BLaER1 treated with 17β-estradiol and CSF1 and Interleukin-3, amounts not matched to agents 10 nM and 100 nM (cell line): ENCODE measurements around the gene PRDM16.

ENCODE experiments used
- H3K27ac ChIP-seq, 11 experiments: shearing (Covaris generic); formaldehyde crosslinking; 2 replicates each; pipeline ENCODE4 v1.8.1; 2022
- H3K27me3 ChIP-seq, 11 experiments: shearing (Covaris generic); formaldehyde crosslinking; 2 replicates each; pipeline ENCODE4 v1.8.1; 2022
- H3K36me3 ChIP-seq, 11 experiments: shearing (Covaris generic); formaldehyde crosslinking; 2 replicates each; pipeline ENCODE4 v1.8.1; 2022
- H3K4me1 ChIP-seq, 10 experiments: shearing (Covaris generic); formaldehyde crosslinking; 2 replicates each; pipeline ENCODE4 v1.8.1; 2022
- H3K4me2 ChIP-seq, 11 experiments: shearing (Covaris generic); formaldehyde crosslinking; 2 replicates each; pipeline ENCODE4 v1.8.1; 2022
- H3K4me3 ChIP-seq, 10 experiments: shearing (Covaris generic); formaldehyde crosslinking; 2 replicates each; pipeline ENCODE4 v1.8.1; 2022
- H3K9ac ChIP-seq, 11 experiments: shearing (Covaris generic); formaldehyde crosslinking; 2 replicates each; pipeline ENCODE4 v1.8.1; 2022
- H3K9me3 ChIP-seq, 11 experiments: shearing (Covaris generic); formaldehyde crosslinking; replicated peaks in 1 of 11; 2 replicates each; pipeline ENCODE4 v1.8.1; 2022
- H4K20me1 ChIP-seq, 11 experiments: shearing (Covaris generic); formaldehyde crosslinking; 2 replicates each; pipeline ENCODE4 v1.8.1; 2022
- Cebpa-rat ChIP-seq, 11 experiments: shearing (Covaris generic); IDR thresholded peaks; 2 replicates each; pipeline ENCODE4 v1.8.1; 2022

The PRDM16 gene

GRCh38 chr1:3369446-3370076 lies 300.6 kb downstream of the PRDM16 start:
- TF ChIP-seq Cebpa-rat (IDR thresholded peaks at IDR 0.05) = no peak
- Histone ChIP-seq H3K4me1 (peaks cover 17 to 50% (median 40%) of the 10 kb centered on the region in 10 experiments; a peak in 19 of 20 replicates), H3K27me3 (peaks cover 92 to 100% (median 100%) of the 10 kb centered on the region in 11 experiments)

GRCh38 chr1:3370856-3371703 lies 302.1 kb downstream of the PRDM16 start:
- no peak overlapping the region for H3K4me3 ChIP-seq
- peaks cover 92 to 100% (median 100%) of the 10 kb centered on the region in 11 experiments for H3K27me3 ChIP-seq
- H3K36me3 ChIP-seq = no peaks in the 10 kb centered on the region
- H3K9me3 ChIP-seq = peaks cover 0 to 5% (median 0%) of the 10 kb centered on the region in 11 experiments; a peak in 1 of 22 replicates
- no peak overlapping the region for H3K4me2 ChIP-seq
- no peak overlapping the region for H3K9ac ChIP-seq
- TF ChIP-seq Cebpa-rat (IDR thresholded peaks at IDR 0.05) = no peak
- H3K4me1 ChIP-seq = peaks cover 17 to 46% (median 33%) of the 10 kb centered on the region in 10 experiments; a peak in 19 of 20 replicates
- peaks cover 0 to 80% (median 54%) of the 10 kb centered on the region in 11 experiments; a peak in 16 of 22 replicates for H4K20me1 ChIP-seq
- no peak overlapping the region for H3K27ac ChIP-seq

More at GRCh38 chr1:3369446-3370076, 300.6 kb downstream of the PRDM16 start:
- Histone ChIP-seq H3K4me2 (no peak overlapping the region), H3K9ac (no peak overlapping the region), H3K4me3 (no peak overlapping the region), H3K36me3 (no peaks in the 10 kb centered on the region), H3K9me3 (peaks cover 0 to 5% (median 0%) of the 10 kb centered on the region in 11 experiments; a peak in 1 of 22 replicates), H3K27ac (no peak overlapping the region), H4K20me1 (peaks cover 0 to 81% (median 67%) of the 10 kb centered on the region in 11 experiments; a peak in 16 of 22 replicates)

- peaks cover 0 to 81% (median 48%) of the 10 kb centered on the region in 11 experiments; a peak in 16 of 22 replicates for H4K20me1 ChIP-seq
- H3K9ac ChIP-seq = no peak overlapping the region
- no peak overlapping the region for H3K4me3 ChIP-seq
- H3K4me2 ChIP-seq = peak overlapping the region in 10 of 11 experiments; percentile 53 to 90 (median 81); a peak in 20 of 22 replicates
- H3K27me3 ChIP-seq = peaks cover 92 to 100% (median 100%) of the 10 kb centered on the region in 11 experiments
- TF ChIP-seq Cebpa-rat (IDR thresholded peaks at IDR 0.05) = no peak
- peaks cover 17 to 46% (median 33%) of the 10 kb centered on the region in 10 experiments; a peak in 19 of 20 replicates for H3K4me1 ChIP-seq
- H3K27ac ChIP-seq = no peak overlapping the region
- peaks cover 0 to 5% (median 0%) of the 10 kb centered on the region in 11 experiments; a peak in 1 of 22 replicates for H3K9me3 ChIP-seq
- no peaks in the 10 kb centered on the region for H3K36me3 ChIP-seq
Observed at GRCh38 chr1:3372317-3372716, 303.3 kb downstream of the PRDM16 start.

- Histone ChIP-seq H3K4me2 (peak overlapping the region; percentile 28 to 90 (median 79); a peak in 20 of 22 replicates), H3K27me3 (peaks cover 92 to 100% (median 100%) of the 10 kb centered on the region in 11 experiments), H3K27ac (no peak overlapping the region), H3K9ac (peak overlapping the region in 2 of 11 experiments; percentile 6 to 15; a peak in 1 of 22 replicates), H4K20me1 (peaks cover 0 to 84% (median 46%) of the 10 kb centered on the region in 11 experiments; a peak in 16 of 22 replicates), H3K36me3 (no peaks in the 10 kb centered on the region), H3K4me3 (peak overlapping the region in 1 of 10 experiments; percentile 16; a peak in 2 of 20 replicates), H3K9me3 (peaks cover 0 to 5% (median 0%) of the 10 kb centered on the region in 11 experiments; a peak in 1 of 22 replicates), H3K4me1 (peaks cover 17 to 42% (median 31%) of the 10 kb centered on the region in 10 experiments; a peak in 19 of 20 replicates)
- no peak for TF ChIP-seq Cebpa-rat (IDR thresholded peaks at IDR 0.05)
Observed at GRCh38 chr1:3373175-3373574, 304.2 kb downstream of the PRDM16 start.

GRCh38 chr1:3373700-3374405 lies 304.9 kb downstream of the PRDM16 start:
- Histone ChIP-seq H3K36me3 (no peaks in the 10 kb centered on the region), H3K4me1 (peaks cover 17 to 39% (median 30%) of the 10 kb centered on the region in 10 experiments; a peak in 19 of 20 replicates), H3K27me3 (peaks cover 90 to 100% (median 100%) of the 10 kb centered on the region in 11 experiments), H3K4me2 (peak overlapping the region; percentile 28 to 90 (median 79); a peak in 20 of 22 replicates), H3K9me3 (peaks cover 0 to 5% (median 0%) of the 10 kb centered on the region in 11 experiments; a peak in 1 of 22 replicates), H3K9ac (0 out of 22 replicates have a peak overlapping the region, but pooled peaks of 1 of the 11 experiments have one; percentile 15), H3K27ac (no peak overlapping the region), H4K20me1 (peaks cover 0 to 86% (median 44%) of the 10 kb centered on the region in 11 experiments; a peak in 16 of 22 replicates), H3K4me3 (peak overlapping the region in 2 of 10 experiments; percentile 2 to 16; a peak in 2 of 20 replicates)
- TF ChIP-seq Cebpa-rat (IDR thresholded peaks at IDR 0.05) = no peak

GRCh38 chr1:3375245-3375644 lies 306.2 kb downstream of the PRDM16 start:
- Histone ChIP-seq H3K27me3 (peaks cover 79 to 90% (median 88%) of the 10 kb centered on the region in 11 experiments), H3K9me3 (peaks cover 0 to 5% (median 0%) of the 10 kb centered on the region in 11 experiments; a peak in 1 of 22 replicates), H3K4me1 (peaks cover 17 to 43% (median 34%) of the 10 kb centered on the region in 10 experiments; a peak in 19 of 20 replicates), H3K4me2 (no peak overlapping the region), H3K36me3 (no peaks in the 10 kb centered on the region), H3K4me3 (no peak overlapping the region), H4K20me1 (peaks cover 0 to 76% (median 37%) of the 10 kb centered on the region in 11 experiments; a peak in 16 of 22 replicates), H3K9ac (no peak overlapping the region), H3K27ac (no peak overlapping the region)
- TF ChIP-seq Cebpa-rat (IDR thresholded peaks at IDR 0.05) = no peak

GRCh38 chr1:3377166-3377565 lies 308.2 kb downstream of the PRDM16 start:
- Histone ChIP-seq H3K36me3 (no peaks in the 10 kb centered on the region), H3K4me3 (no peak overlapping the region), H3K9me3 (no peaks in the 10 kb centered on the region), H3K27me3 (peaks cover 80 to 90% (median 88%) of the 10 kb centered on the region in 11 experiments), H3K9ac (no peak overlapping the region), H3K27ac (no peak overlapping the region), H3K4me2 (no peak overlapping the region), H4K20me1 (peaks cover 0 to 86% (median 47%) of the 10 kb centered on the region in 11 experiments; a peak in 16 of 22 replicates), H3K4me1 (peaks cover 21 to 57% (median 49%) of the 10 kb centered on the region in 10 experiments; a peak in 19 of 20 replicates)
- no peak for TF ChIP-seq Cebpa-rat (IDR thresholded peaks at IDR 0.05)
